Measurements from ENCODE around the gene PLEKHA6. TPM values are rescaled to one million over a fixed set of nuclear protein-coding genes. Genes with fewer than 3 reads are reported as not detected.

The PLEKHA6 gene
- total and polyA plus RNA-seq, 12 donors: 3.3 to 34.9 (median 18.1) TPM

GRCh38 chr1:204246876-204247275 is 112.9 kb downstream of the PLEKHA6 start:
- Histone ChIP-seq H3K27ac (no peak overlapping the region), H3K36me3 (peaks cover 0 to 59% (median 0%) of the 10 kb centered on the region in 9 donors), H3K9me3 (no peaks in the 10 kb centered on the region), H3K4me3 (no peak overlapping the region), H3K4me1 (peaks cover 0 to 15% (median 0%) of the 10 kb centered on the region in 9 donors), H3K27me3 (no peaks in the 10 kb centered on the region)
- no peak for TF ChIP-seq CTCF (IDR thresholded peaks at IDR 0.05)
- no peak for DNase-seq
- no peak for ATAC-seq
- 96 to 97% methylated on average over 4 of the region's 4 CpGs for WGBS, 2 donors
- intact Hi-C loops (cut with DNase I): loop anchor here in 1 of 10 donors (10.0 kb wide), 1 partner anchor 62 kb away; no protein-coding TSS in a partner anchor

- Histone ChIP-seq H3K27ac (no peak overlapping the region), H3K9me3 (no peaks in the 10 kb centered on the region), H3K4me1 (no peaks in the 10 kb centered on the region), H3K36me3 (peaks cover 0 to 88% (median 0%) of the 10 kb centered on the region in 9 donors), H3K4me3 (no peak overlapping the region), H3K27me3 (no peaks in the 10 kb centered on the region)
- DNase-seq: no peak
- WGBS, 2 donors: 95 to 96% methylated on average over 10 of the region's 10 CpGs
- ATAC-seq: peak in 1 of 8 donors; percentile 23
- intact Hi-C loops (cut with DNase I): loop anchor here in 1 of 10 donors (10.0 kb wide), 1 partner anchor 58 kb away; no protein-coding TSS in a partner anchor
- TF ChIP-seq CTCF (IDR thresholded peaks at IDR 0.05): no peak
These were observed 116.8 kb downstream of the PLEKHA6 start for GRCh38 chr1:204242920-204243319.

GRCh38 chr1:204241914-204242313 is 117.8 kb downstream of the PLEKHA6 start:
- DNase-seq (no peak), ATAC-seq (no peak)
- no peak overlapping the region for H3K4me3 ChIP-seq
- intact Hi-C loops (cut with DNase I): loop anchor here in 1 of 10 donors (10.0 kb wide), 1 partner anchor 57 kb away; no protein-coding TSS in a partner anchor
- 97 to 98% methylated on average over 5 of the region's 5 CpGs for WGBS, 2 donors
- no peaks in the 10 kb centered on the region for H3K9me3 ChIP-seq
- TF ChIP-seq CTCF (IDR thresholded peaks at IDR 0.05): no peak
- H3K27ac ChIP-seq: no peak overlapping the region
- H3K36me3 ChIP-seq: peaks cover 0 to 87% (median 0%) of the 10 kb centered on the region in 9 donors
- no peaks in the 10 kb centered on the region for H3K27me3 ChIP-seq
- no peaks in the 10 kb centered on the region for H3K4me1 ChIP-seq

- peaks cover 0 to 92% (median 0%) of the 10 kb centered on the region in 9 donors for H3K36me3 ChIP-seq
- ATAC-seq (no peak), DNase-seq (no peak)
- no peaks in the 10 kb centered on the region for H3K27me3 ChIP-seq
- intact Hi-C loops (cut with DNase I): loop anchor here in 1 of 10 donors (10.0 kb wide), 1 partner anchor 56 kb away; no protein-coding TSS in a partner anchor
- H3K9me3 ChIP-seq: no peaks in the 10 kb centered on the region
- TF ChIP-seq CTCF (IDR thresholded peaks at IDR 0.05): no peak
- 65 to 71% methylated on average over 2 of the region's 2 CpGs for WGBS, 2 donors
- no peak overlapping the region for H3K27ac ChIP-seq
- no peak overlapping the region for H3K4me3 ChIP-seq
- no peaks in the 10 kb centered on the region for H3K4me1 ChIP-seq
These were observed 118.7 kb downstream of the PLEKHA6 start for GRCh38 chr1:204241050-204241449.

All from heart right ventricle (tissue), 16 donors.